ENCODE results near the gene KCNMA1. TPM values are rescaled to one million over a fixed set of nuclear protein-coding genes. Genes with fewer than 3 reads are reported as not detected.

KCNMA1 gene
- total RNA-seq, 1 donor from 2014 or later, result 87.6 TPM

DNA sequence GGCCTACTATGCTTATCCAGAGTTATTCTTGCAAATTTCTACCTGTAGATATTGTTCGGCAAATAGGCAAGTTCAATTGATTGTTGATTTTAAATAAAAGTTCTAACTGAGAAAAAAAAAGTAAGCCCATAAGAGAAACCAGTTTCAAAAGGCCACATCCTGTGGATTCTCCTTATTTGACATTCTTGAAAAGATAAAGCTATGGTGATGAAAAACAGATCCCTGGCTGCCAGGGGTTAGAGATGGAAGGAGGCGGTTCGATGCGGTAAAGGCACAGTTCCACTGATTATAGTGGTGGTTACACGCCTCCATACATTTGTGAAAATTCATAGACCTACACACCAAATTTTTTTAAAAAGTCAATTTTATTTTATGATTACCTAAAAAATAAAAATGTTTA, 347.8 kb downstream of the KCNMA1 start:
- H3K4me3 Mint-ChIP-seq (ENCODE audit: unreplicated experiment), result no peak overlapping the region
- H3K9me3 Mint-ChIP-seq (ENCODE audit: low read depth), result no peaks in the 10 kb centered on the region
- no peaks in the 10 kb centered on the region for H3K27me3 Mint-ChIP-seq (ENCODE audit: low read depth)
- TF ChIP-seq, protein P1, sequence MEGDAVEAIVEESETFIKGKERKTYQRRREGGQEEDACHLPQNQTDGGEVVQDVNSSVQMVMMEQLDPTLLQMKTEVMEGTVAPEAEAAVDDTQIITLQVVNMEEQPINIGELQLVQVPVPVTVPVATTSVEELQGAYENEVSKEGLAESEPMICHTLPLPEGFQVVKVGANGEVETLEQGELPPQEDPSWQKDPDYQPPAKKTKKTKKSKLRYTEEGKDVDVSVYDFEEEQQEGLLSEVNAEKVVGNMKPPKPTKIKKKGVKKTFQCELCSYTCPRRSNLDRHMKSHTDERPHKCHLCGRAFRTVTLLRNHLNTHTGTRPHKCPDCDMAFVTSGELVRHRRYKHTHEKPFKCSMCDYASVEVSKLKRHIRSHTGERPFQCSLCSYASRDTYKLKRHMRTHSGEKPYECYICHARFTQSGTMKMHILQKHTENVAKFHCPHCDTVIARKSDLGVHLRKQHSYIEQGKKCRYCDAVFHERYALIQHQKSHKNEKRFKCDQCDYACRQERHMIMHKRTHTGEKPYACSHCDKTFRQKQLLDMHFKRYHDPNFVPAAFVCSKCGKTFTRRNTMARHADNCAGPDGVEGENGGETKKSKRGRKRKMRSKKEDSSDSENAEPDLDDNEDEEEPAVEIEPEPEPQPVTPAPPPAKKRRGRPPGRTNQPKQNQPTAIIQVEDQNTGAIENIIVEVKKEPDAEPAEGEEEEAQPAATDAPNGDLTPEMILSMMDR (IDR thresholded peaks at IDR 0.05), result no peak
- no peak for DNase-seq (ENCODE audit: low spot score)
- H3K27ac Mint-ChIP-seq (ENCODE audit: unreplicated experiment), result peak overlapping the region; percentile 89
- H3K4me1 Mint-ChIP-seq (ENCODE audit: low read depth), result peaks cover 95% of the 10 kb centered on the region
- no peaks in the 10 kb centered on the region for H3K36me3 Mint-ChIP-seq (ENCODE audit: low read depth)

DNA sequence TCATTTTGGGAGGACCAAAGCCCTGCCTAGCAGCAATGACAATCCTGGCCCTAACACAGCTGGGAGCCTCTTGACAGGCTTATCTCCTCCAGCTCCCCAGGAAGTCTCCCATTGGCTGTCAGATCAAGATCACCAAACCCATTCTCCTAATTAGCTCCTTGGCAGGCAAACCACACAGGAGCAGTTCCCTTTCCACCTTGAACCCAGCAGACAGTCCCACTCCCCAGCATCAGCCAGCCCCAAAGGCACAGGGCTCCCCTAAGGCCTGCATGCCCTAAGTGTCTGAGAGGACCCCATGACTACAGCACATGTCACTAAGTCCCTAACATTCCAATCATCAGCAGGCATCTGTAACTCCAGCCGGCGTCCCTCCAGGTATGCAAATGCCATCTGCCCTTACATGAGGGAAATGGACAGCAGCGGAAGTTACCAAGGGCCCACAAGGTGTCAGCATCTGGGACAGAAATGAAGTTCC, 348.5 kb downstream of the KCNMA1 start:
- Mint-ChIP-seq H3K4me3 (ENCODE audit: unreplicated experiment) (no peak overlapping the region), H3K27ac (ENCODE audit: unreplicated experiment) (peak overlapping the region; percentile 71), H3K4me1 (ENCODE audit: low read depth) (peaks cover 92% of the 10 kb centered on the region), H3K9me3 (ENCODE audit: low read depth) (no peaks in the 10 kb centered on the region), H3K27me3 (ENCODE audit: low read depth) (no peaks in the 10 kb centered on the region), H3K36me3 (ENCODE audit: low read depth) (no peaks in the 10 kb centered on the region)
- no peak for DNase-seq (ENCODE audit: low spot score)
- TF ChIP-seq, protein P1 (IDR thresholded peaks at IDR 0.05), result no peak

DNA sequence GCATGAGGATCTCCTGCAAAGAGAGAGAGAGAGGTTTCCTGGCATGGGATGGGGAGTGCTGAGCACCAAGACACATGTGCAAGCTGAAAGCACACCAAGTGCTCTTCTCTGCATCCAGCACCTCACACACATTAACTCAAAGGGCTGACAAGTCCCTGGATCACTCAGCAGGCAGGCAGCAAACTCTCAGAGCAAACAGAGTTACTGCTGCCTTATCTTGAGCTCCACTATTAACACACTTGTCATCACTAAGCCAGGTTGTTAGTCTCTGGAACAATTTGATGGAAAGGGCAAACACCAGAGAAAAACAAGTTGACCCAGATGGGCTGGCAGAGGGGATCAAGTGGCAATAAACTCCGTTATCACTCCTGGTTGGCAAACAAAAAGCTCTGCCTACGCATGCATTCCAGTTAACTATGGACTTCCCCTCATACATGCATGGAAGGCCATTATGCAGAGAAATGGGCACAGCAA, 349.9 kb downstream of the KCNMA1 start:
- no peak overlapping the region for H3K4me3 Mint-ChIP-seq (ENCODE audit: unreplicated experiment)
- no peaks in the 10 kb centered on the region for H3K27me3 Mint-ChIP-seq (ENCODE audit: low read depth)
- no peaks in the 10 kb centered on the region for H3K9me3 Mint-ChIP-seq (ENCODE audit: low read depth)
- DNase-seq (ENCODE audit: low spot score), result no peak
- H3K27ac Mint-ChIP-seq (ENCODE audit: unreplicated experiment), result peak overlapping the region; percentile 1
- H3K4me1 Mint-ChIP-seq (ENCODE audit: low read depth), result peaks cover 92% of the 10 kb centered on the region
- no peaks in the 10 kb centered on the region for H3K36me3 Mint-ChIP-seq (ENCODE audit: low read depth)
- TF ChIP-seq, protein P1 (IDR thresholded peaks at IDR 0.05), result no peak

DNA sequence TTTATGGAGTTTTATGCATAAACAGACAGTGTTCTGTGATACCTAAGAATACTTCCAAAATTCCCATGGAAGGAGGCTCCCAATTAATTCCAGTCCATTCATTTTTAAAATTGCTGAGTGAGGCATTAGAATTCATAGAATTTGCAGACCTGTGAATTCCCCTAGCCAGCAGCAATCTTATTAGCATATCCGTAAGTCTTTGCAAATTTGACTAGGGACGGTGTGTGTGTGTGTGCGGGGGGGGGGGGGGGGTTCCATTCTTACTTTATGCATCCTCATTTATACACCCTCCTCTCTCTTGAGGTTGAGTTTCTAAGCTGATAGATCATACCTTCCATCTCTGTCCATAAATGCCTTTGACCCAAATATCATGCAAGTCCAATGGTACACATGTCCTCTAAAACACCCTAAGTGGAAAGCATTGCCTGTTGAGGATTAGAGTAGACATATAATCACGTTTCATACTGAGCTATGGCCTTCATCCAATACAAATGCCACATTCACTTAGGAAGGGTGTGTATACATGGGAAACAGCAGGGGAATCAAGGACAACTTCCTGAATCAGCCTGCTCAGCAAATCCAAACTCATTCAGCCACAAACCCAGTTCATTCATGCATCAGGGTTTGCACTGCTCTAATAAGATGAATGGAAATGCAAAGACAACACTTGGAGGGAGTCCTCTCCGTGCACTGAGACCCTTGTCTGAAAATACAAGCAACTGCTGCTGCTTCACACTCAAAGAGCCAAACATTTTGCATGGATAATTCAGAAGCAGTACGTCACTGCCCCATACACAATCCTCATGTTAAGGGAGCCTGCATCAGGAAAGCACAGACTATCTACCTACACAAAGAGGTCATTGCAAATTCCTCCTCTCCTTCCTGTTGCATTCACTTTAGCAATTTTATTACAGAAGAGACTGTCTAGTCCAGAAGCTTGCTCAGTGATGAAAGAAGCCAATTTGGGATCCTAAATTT, 350.8 kb downstream of the KCNMA1 start:
- no peak for DNase-seq (ENCODE audit: low spot score)
- Mint-ChIP-seq H3K36me3 (ENCODE audit: low read depth) (no peaks in the 10 kb centered on the region), H3K4me3 (ENCODE audit: unreplicated experiment) (no peak overlapping the region), H3K9me3 (ENCODE audit: low read depth) (no peaks in the 10 kb centered on the region), H3K4me1 (ENCODE audit: low read depth) (peaks cover 89% of the 10 kb centered on the region), H3K27me3 (ENCODE audit: low read depth) (no peaks in the 10 kb centered on the region), H3K27ac (ENCODE audit: unreplicated experiment) (peak overlapping the region; percentile 20)
- TF ChIP-seq, protein P1 (IDR thresholded peaks at IDR 0.05), result no peak

DNA sequence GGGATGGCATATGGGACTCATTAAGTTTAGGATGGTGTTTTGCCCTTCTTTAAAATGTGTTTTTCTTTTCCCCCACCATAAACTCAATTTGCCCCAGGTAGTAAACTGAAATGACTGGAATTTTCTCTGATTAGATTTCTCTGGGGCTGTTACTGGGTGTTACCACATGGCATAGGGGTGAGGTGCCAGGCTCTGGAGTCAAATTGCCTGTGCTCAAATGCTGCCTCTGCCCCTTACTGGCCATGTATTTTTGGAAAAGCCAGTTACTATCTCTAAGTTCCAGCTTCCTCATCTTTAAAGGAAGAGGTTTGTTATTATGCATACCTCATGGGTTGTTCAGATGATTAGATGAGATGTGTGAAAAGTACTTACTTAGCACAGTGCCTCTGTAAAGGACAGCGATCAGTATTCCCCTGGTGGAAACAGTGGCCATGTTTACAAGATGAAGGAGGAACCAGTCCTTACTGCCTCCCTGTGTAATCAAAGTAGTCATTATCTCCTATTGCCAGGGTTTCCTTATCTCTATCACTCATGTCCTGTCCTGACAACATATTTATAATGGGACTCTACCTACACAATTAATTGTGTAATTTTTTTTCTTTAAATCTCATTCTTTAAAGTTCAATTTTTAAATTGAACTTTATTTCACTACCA, 352.0 kb downstream of the KCNMA1 start:
- Mint-ChIP-seq H3K27ac (ENCODE audit: unreplicated experiment) (no peak overlapping the region), H3K4me3 (ENCODE audit: unreplicated experiment) (no peak overlapping the region), H3K36me3 (ENCODE audit: low read depth) (no peaks in the 10 kb centered on the region), H3K27me3 (ENCODE audit: low read depth) (no peaks in the 10 kb centered on the region), H3K4me1 (ENCODE audit: low read depth) (peaks cover 84% of the 10 kb centered on the region), H3K9me3 (ENCODE audit: low read depth) (no peaks in the 10 kb centered on the region)
- TF ChIP-seq, protein P1 (IDR thresholded peaks at IDR 0.05), result no peak
- no peak for DNase-seq (ENCODE audit: low spot score)

All from chondrocyte (in vitro differentiated cells).